Measurements from ENCODE around the gene RNF20.
"Not testable (repeated sequence)": the region's sequence is repeated elsewhere in the genome, so short reads cannot be mapped to it uniquely, and the experiment has no call there.

The RNF20 gene

GRCh38 chr9:101536351-101536750 lies 2.7 kb downstream of the RNF20 start:
- no peaks in the 10 kb centered on the region for H3K27me3 ChIP-seq (ENCODE audit: insufficient read depth, insufficient read length)
- TF ChIP-seq YY1 (IDR thresholded peaks at IDR 0.05; ENCODE audit: insufficient read depth, insufficient read length) (no peak), ZNF274 (IDR thresholded peaks at IDR 0.05; ENCODE audit: low read depth, low read length) (no peak), SUZ12 (IDR thresholded peaks at IDR 0.05; ENCODE audit: extremely low read depth, insufficient read depth, insufficient read length) (no peak)
- no peaks in the 10 kb centered on the region for H3K4me1 ChIP-seq (ENCODE audit: insufficient read depth, insufficient read length)
- DNase-seq (ENCODE audit: low read depth, low spot score): no peak
- H3K9me3 ChIP-seq (ENCODE audit: insufficient read depth, low read length): no peaks in the 10 kb centered on the region
- H3K9ac ChIP-seq (ENCODE audit: insufficient read length, low read depth): no peak overlapping the region
- no peak overlapping the region for H3K4me3 ChIP-seq (ENCODE audit: insufficient read length, low read depth)
- H3K36me3 ChIP-seq (ENCODE audit: insufficient read depth, insufficient read length, low read length): peaks cover 61% of the 10 kb centered on the region

- Histone ChIP-seq H3K9me3 (ENCODE audit: insufficient read depth, low read length) (no peaks in the 10 kb centered on the region), H3K4me3 (ENCODE audit: insufficient read length, low read depth) (no peak overlapping the region), H3K27me3 (ENCODE audit: insufficient read depth, insufficient read length) (no peaks in the 10 kb centered on the region), H3K36me3 (ENCODE audit: insufficient read depth, insufficient read length, low read length) (peaks cover 65% of the 10 kb centered on the region), H3K4me1 (ENCODE audit: insufficient read depth, insufficient read length) (no peaks in the 10 kb centered on the region), H3K9ac (ENCODE audit: insufficient read length, low read depth) (no peak overlapping the region)
- TF ChIP-seq ZNF274 (IDR thresholded peaks at IDR 0.05; ENCODE audit: low read depth, low read length): no peak
- TF ChIP-seq SUZ12 (IDR thresholded peaks at IDR 0.05; ENCODE audit: extremely low read depth, insufficient read depth, insufficient read length): no peak
- no peak for TF ChIP-seq YY1 (IDR thresholded peaks at IDR 0.05; ENCODE audit: insufficient read depth, insufficient read length)
- peak; percentile 25 for DNase-seq (ENCODE audit: low read depth, low spot score)
Measured at GRCh38 chr9:101536938-101537337, 3.3 kb downstream of the RNF20 start.

GRCh38 chr9:101540069-101540468 lies 6.4 kb downstream of the RNF20 start:
- no peak overlapping the region for H3K9ac ChIP-seq (ENCODE audit: insufficient read length, low read depth)
- no peak for DNase-seq (ENCODE audit: low read depth, low spot score)
- no peaks in the 10 kb centered on the region for H3K4me1 ChIP-seq (ENCODE audit: insufficient read depth, insufficient read length)
- H3K36me3 ChIP-seq (ENCODE audit: insufficient read depth, insufficient read length, low read length): peaks cover 82% of the 10 kb centered on the region
- H3K9me3 ChIP-seq (ENCODE audit: insufficient read depth, low read length): no peaks in the 10 kb centered on the region
- TF ChIP-seq ZNF274 (IDR thresholded peaks at IDR 0.05; ENCODE audit: low read depth, low read length) (no peak), SUZ12 (IDR thresholded peaks at IDR 0.05; ENCODE audit: extremely low read depth, insufficient read depth, insufficient read length) (no peak), YY1 (IDR thresholded peaks at IDR 0.05; ENCODE audit: insufficient read depth, insufficient read length) (no peak)
- no peaks in the 10 kb centered on the region for H3K27me3 ChIP-seq (ENCODE audit: insufficient read depth, insufficient read length)
- no peak overlapping the region for H3K4me3 ChIP-seq (ENCODE audit: insufficient read length, low read depth)

DNA sequence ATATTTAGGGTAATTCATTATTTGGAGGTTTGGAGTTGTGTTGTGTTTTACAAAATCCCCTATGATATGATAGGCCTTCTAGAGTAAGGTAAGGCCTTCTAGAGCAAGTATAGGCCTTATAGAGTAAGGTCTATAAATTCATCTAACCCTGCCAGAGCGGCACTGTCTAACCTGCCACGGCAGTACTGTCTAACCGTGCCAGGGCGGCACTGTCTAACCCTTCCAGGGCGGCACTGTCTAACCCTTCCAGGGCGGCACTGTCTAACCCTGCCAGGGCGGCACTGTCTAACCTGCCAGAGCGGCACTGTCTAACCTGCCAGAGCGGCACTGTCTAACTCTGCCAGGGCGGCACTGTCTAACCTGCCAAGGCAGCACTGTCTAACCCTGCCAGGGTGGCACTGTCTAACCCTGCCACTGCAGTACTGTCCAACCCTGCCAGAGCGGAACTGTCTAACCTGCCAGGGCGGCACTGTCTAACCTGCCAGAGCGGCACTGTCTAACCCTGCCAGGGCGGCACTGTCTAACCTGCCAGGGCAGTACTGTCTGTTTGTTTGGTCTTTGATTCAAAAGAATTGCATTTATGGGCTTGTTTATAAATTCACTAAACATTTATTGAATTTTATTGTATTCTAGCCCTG lies 9.6 kb downstream of the RNF20 start:
- no peak for DNase-seq (ENCODE audit: low read depth, low spot score)
- no peak overlapping the region for H3K9ac ChIP-seq (ENCODE audit: insufficient read length, low read depth)
- H3K27me3 ChIP-seq (ENCODE audit: insufficient read depth, insufficient read length): no peaks in the 10 kb centered on the region
- H3K36me3 ChIP-seq (ENCODE audit: insufficient read depth, insufficient read length, low read length): peaks cover 81% of the 10 kb centered on the region
- no peak for TF ChIP-seq YY1 (IDR thresholded peaks at IDR 0.05; ENCODE audit: insufficient read depth, insufficient read length)
- no peak overlapping the region for H3K4me3 ChIP-seq (ENCODE audit: insufficient read length, low read depth)
- no peaks in the 10 kb centered on the region for H3K9me3 ChIP-seq (ENCODE audit: insufficient read depth, low read length)
- no peaks in the 10 kb centered on the region for H3K4me1 ChIP-seq (ENCODE audit: insufficient read depth, insufficient read length)

DNA sequence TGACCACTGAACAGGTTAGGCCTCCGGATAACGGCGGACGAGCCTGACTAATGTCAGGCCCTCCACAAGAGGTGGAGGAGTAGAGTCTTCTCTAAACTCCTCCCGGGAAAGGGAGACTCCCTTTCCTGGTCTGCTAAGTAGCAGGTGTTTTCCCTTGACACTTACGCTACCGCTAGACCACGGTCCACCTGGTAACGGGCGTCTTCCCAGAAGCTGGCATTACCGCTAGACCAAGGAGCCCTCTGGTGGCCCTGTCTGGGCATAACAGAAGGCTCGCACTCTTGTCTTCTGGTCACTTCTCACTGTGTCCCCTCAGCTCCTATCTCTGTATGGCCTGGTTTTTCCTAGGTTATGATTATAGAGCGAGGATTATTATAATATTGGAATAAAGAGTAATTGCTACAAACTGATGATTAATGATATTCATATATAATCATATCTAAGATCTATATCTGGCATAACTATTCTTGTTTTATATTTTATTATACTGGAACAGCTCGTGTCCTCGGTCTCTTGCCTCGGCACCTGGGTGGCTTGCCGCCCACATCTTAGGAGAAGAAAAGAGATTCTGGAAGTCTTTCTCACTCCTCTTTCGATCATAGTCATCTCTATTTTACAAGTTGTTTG lies 15.9 kb downstream of the RNF20 start:
- DNase-seq (ENCODE audit: low read depth, low spot score); H3K9me3 ChIP-seq (ENCODE audit: insufficient read depth, low read length); H3K4me3 ChIP-seq (ENCODE audit: insufficient read length, low read depth); H3K4me1 ChIP-seq (ENCODE audit: insufficient read depth, insufficient read length); H3K27me3 ChIP-seq (ENCODE audit: insufficient read depth, insufficient read length); H3K9ac ChIP-seq (ENCODE audit: insufficient read length, low read depth): not testable (repeated sequence)
- peaks cover 91% of the 10 kb centered on the region for H3K36me3 ChIP-seq (ENCODE audit: insufficient read depth, insufficient read length, low read length)

GRCh38 chr9:101561740-101562139 lies 28.1 kb downstream of the RNF20 start:
- Histone ChIP-seq H3K27me3 (ENCODE audit: insufficient read depth, insufficient read length) (no peaks in the 10 kb centered on the region), H3K4me3 (ENCODE audit: insufficient read length, low read depth) (no peak overlapping the region), H3K9ac (ENCODE audit: insufficient read length, low read depth) (no peak overlapping the region), H3K36me3 (ENCODE audit: insufficient read depth, insufficient read length, low read length) (peaks cover 71% of the 10 kb centered on the region), H3K9me3 (ENCODE audit: insufficient read depth, low read length) (no peaks in the 10 kb centered on the region), H3K4me1 (ENCODE audit: insufficient read depth, insufficient read length) (no peaks in the 10 kb centered on the region)
- DNase-seq (ENCODE audit: low read depth, low spot score): no peak
- TF ChIP-seq ZNF274 (IDR thresholded peaks at IDR 0.05; ENCODE audit: low read depth, low read length) (no peak), SUZ12 (IDR thresholded peaks at IDR 0.05; ENCODE audit: extremely low read depth, insufficient read depth, insufficient read length) (no peak), YY1 (IDR thresholded peaks at IDR 0.05; ENCODE audit: insufficient read depth, insufficient read length) (no peak)

GRCh38 chr9:101562966-101563365 lies 29.3 kb downstream of the RNF20 start:
- no peak overlapping the region for H3K4me3 ChIP-seq (ENCODE audit: insufficient read length, low read depth)
- no peaks in the 10 kb centered on the region for H3K27me3 ChIP-seq (ENCODE audit: insufficient read depth, insufficient read length)
- H3K9me3 ChIP-seq (ENCODE audit: insufficient read depth, low read length): no peaks in the 10 kb centered on the region
- no peaks in the 10 kb centered on the region for H3K4me1 ChIP-seq (ENCODE audit: insufficient read depth, insufficient read length)
- no peak overlapping the region for H3K9ac ChIP-seq (ENCODE audit: insufficient read length, low read depth)
- TF ChIP-seq YY1 (IDR thresholded peaks at IDR 0.05; ENCODE audit: insufficient read depth, insufficient read length) (no peak), ZNF274 (IDR thresholded peaks at IDR 0.05; ENCODE audit: low read depth, low read length) (no peak), SUZ12 (IDR thresholded peaks at IDR 0.05; ENCODE audit: extremely low read depth, insufficient read depth, insufficient read length) (no peak)
- peaks cover 69% of the 10 kb centered on the region for H3K36me3 ChIP-seq (ENCODE audit: insufficient read depth, insufficient read length, low read length)
- DNase-seq (ENCODE audit: low read depth, low spot score): no peak
